HepG2 (cell line): ENCODE results near the gene PLCB1. TPM values are rescaled to one million over a fixed set of nuclear protein-coding genes. Genes with fewer than 3 reads are reported as not detected.

Experiments used
- ATAC-seq: fragments of 200-7000 bp; cut with Tn5 transposase; 3 replicates; pipeline ENCODE4 v1.9.1; 2020; ENCODE audit warnings: mild to moderate bottlenecking, moderate library complexity
- BruUV-seq: library from RNA; stranded (reverse); fragments of 400-500 nt; replicated peaks from 2 replicates; lab custom pipeline; 2021; lab: Mats Ljungman, UMichigan
- CTCF ChIA-PET: fragments of 300-600 bp; formaldehyde crosslinking; extraction: SDS; loops from one replicate; lab custom pipeline; 2021; ENCODE audit warnings: low total read pairs, inconsistent platforms, low intra/inter-chr PET ratio; lab: Yijun Ruan, JAX
- POLR2A ChIA-PET: fragments of 350-600 bp; sonication (Branson Sonifier 250); formaldehyde crosslinking; loops from one replicate; lab custom pipeline; 2020; ENCODE audit warnings: antibody characterized with exemption, inconsistent platforms; lab: Yijun Ruan, JAX
- DNase-seq: peaks from one replicate; pipeline ENCODE4 v3.0.0-alpha.2; 2015; ENCODE audit warnings: low spot score
- FAIRE-seq: peaks from 3 replicates; lab custom pipeline; 2011; peaks lifted over from hg19 to GRCh38; lab: Jason Lieb, UNC
- H2AFZ ChIP-seq: one replicate; pipeline ENCODE4 v1.6.1; 2011; ENCODE audit warnings: low read length, inconsistent platforms
- H3K27ac ChIP-seq: fragments of 300-600 bp; 3 replicates; pipeline ENCODE4 v1.8.0; 2011; ENCODE audit warnings: mixed run types, mild to moderate bottlenecking, mixed read lengths, low read length, inconsistent platforms; ENCODE audit not compliant: insufficient read depth; ENCODE audit errors: extremely low read length
- H3K27me3 ChIP-seq, 2 experiments: fragments of 200-600 bp in 1 of 2; 2 replicates in 1 of 2; 3 replicates in 1 of 2; pipeline versions ENCODE4 v1.6.0 to v1.8.0; 2011; ENCODE audit warnings: low read length in 2 of 2, mild to moderate bottlenecking in 2 of 2, moderate library complexity in 2 of 2, inconsistent platforms in 1 of 2; ENCODE audit not compliant: insufficient read depth in 2 of 2, control insufficient read depth in 1 of 2
- H3K36me3 ChIP-seq, 2 experiments: fragments of 200-600 bp in 1 of 2; replicated peaks in 1 of 2; 2 replicates in 1 of 2; 3 replicates in 1 of 2; pipeline versions ENCODE4 v1.5.1 to v1.8.0; 2011; ENCODE audit warnings: low read length in 2 of 2, inconsistent platforms in 1 of 2; ENCODE audit not compliant: insufficient read depth in 2 of 2, control insufficient read depth in 1 of 2
- H3K4me1 ChIP-seq: 2 replicates; pipeline ENCODE4 v1.5.1; 2012; ENCODE audit warnings: low read length, inconsistent platforms; ENCODE audit not compliant: insufficient read depth
- H3K4me2 ChIP-seq: 2 replicates; pipeline ENCODE4 v1.6.0; 2011; ENCODE audit warnings: low read depth, low read length, inconsistent platforms
- H3K4me3 ChIP-seq, 3 experiments: fragments of 200-600 bp in 1 of 3; sonication (generic), shearing (Covaris generic) in 1 of 3; replicated peaks in 1 of 3; 2 replicates each; pipeline ENCODE4 v1.5.1; 2011 to 2016; ENCODE audit warnings: low read length in 3 of 3, inconsistent platforms in 2 of 3, low read depth in 2 of 3, mild to moderate bottlenecking in 2 of 3, control low read depth in 1 of 3, mixed read lengths in 1 of 3; ENCODE audit not compliant: insufficient read depth in 1 of 3
- H3K79me2 ChIP-seq: one replicate; pipeline ENCODE4 v1.6.1; 2011; ENCODE audit warnings: low read length, inconsistent platforms; ENCODE audit not compliant: insufficient read depth
- H3K9ac ChIP-seq: 2 replicates; pipeline ENCODE4 v1.6.0; 2011; ENCODE audit warnings: mild to moderate bottlenecking, low read depth, low read length, inconsistent platforms; ENCODE audit not compliant: insufficient read depth
- H3K9me3 ChIP-seq: 2 replicates; pipeline ENCODE4 v1.5.1; 2012; ENCODE audit warnings: mild to moderate bottlenecking, low read length
- H4K20me1 ChIP-seq: 2 replicates; pipeline ENCODE4 v1.6.0; 2011; ENCODE audit warnings: inconsistent platforms, mild to moderate bottlenecking, low read length, moderate library complexity; ENCODE audit not compliant: insufficient read depth
- CTCF ChIP-seq: sonication (generic); formaldehyde crosslinking; IDR thresholded peaks from 2 replicates; pipeline ENCODE4 v1.5.0; 2020; ENCODE audit warnings: mild to moderate bottlenecking, missing genetic modification reagents, moderate library complexity
- GATAD1 ChIP-seq: IDR thresholded peaks from 2 replicates; pipeline ENCODE4 v1.6.1; 2016; ENCODE audit warnings: missing genetic modification reagents, missing compliant biosample characterization
- MAFK ChIP-seq, 2 experiments: IDR thresholded peaks in 1 of 2; conservative IDR thresholded peaks in 1 of 2; 2 replicates each; pipeline ENCODE4 v1.6.1; 2011; ENCODE audit warnings: improper control_type of control experiment in 2 of 2, low read length in 2 of 2
- NR0B2 ChIP-seq: sonication (generic); formaldehyde crosslinking; IDR thresholded peaks from 2 replicates; pipeline ENCODE4 v1.4.0; 2020; ENCODE audit warnings: mild to moderate bottlenecking, missing genetic modification reagents
- STAG1 ChIP-seq: sonication (generic); formaldehyde crosslinking; IDR thresholded peaks from 2 replicates; pipeline ENCODE4 v1.4.0; 2020; ENCODE audit warnings: missing genetic modification reagents
- ZNF564 ChIP-seq: sonication (generic); formaldehyde crosslinking; IDR thresholded peaks from 2 replicates; pipeline ENCODE4 v1.8.1; 2023; ENCODE audit warnings: mild to moderate bottlenecking, missing genetic modification reagents
- ZNF850 ChIP-seq: sonication (generic); formaldehyde crosslinking; conservative IDR thresholded peaks from 2 replicates; pipeline ENCODE4 v1.9.0; 2021; ENCODE audit warnings: mild to moderate bottlenecking, missing genetic modification reagents
- WGBS: methylation state at CpG from one replicate; pipeline ENCODE4 v1.1.6; 2017; ENCODE audit warnings: low lambda C conversion rate; 5-methylcytosine and 5-hydroxymethylcytosine counted together
- in situ Hi-C: cut with HindIII; loops from 2 replicates; pipeline ENCODE4 v1.10.0; 2017; ENCODE audit warnings: low pct_unique_long_range_greater_than_20kb; ENCODE audit not compliant: extremely low pct_ligation_motif_present
- intact Hi-C: fragments of 100-400 bp; cut with micrococcal nuclease; formaldehyde crosslinking; loops from one replicate; pipeline ENCODE4 v1.10.0; 2022; ENCODE audit not compliant: unreplicated experiment
- polyA plus RNA-seq, 8 experiments: library from polyadenylated mRNA; depleted of rRNA in 3 of 8; stranded (reverse) in 7 of 8; unstranded in 1 of 8; fragments of >200 nt; fragmentation: Illumina TruSeq in 4 of 8; extraction: Trizol in 4 of 8; gene quantifications; 2 replicates each; pipeline versions ENCODE4 v1.2.1 to v1.2.3, GENCODE V29; 2011 to 2016; ENCODE audit warnings: low read depth in 4 of 8, missing spikeins in 1 of 8, mixed read lengths in 1 of 8; ENCODE audit not compliant: insufficient read depth in 1 of 8
- total RNA-seq, 5 experiments: library from RNA; depleted of rRNA; stranded (reverse); fragments of >200 nt; fragmentation: Illumina TruSeq; extraction: Trizol; gene quantifications; 2 replicates each; pipeline ENCODE4 v1.2.3, GENCODE V29; 2016; ENCODE audit warnings: low read depth in 1 of 5

The PLCB1 gene
- total and polyA plus RNA-seq, 2 of the 13 experiments (the other 11 are each of a cell fraction or from before 2014, with no cell fraction given): 42.4 to 55.9 TPM

- 96% methylated on average over 6 of the region's 6 CpGs for WGBS
- Histone ChIP-seq H3K9ac (no peak overlapping the region), H3K79me2 (peaks cover 5% of the 10 kb centered on the region), H3K36me3 (no peaks in the 10 kb centered on the region), H3K4me1 (peaks cover 12% of the 10 kb centered on the region), H3K27me3 (no peaks in the 10 kb centered on the region), H3K9me3 (no peaks in the 10 kb centered on the region), H3K4me2 (no peak overlapping the region), H3K27ac (no peak overlapping the region), H2AFZ (no peak overlapping the region), H4K20me1 (0 out of 2 replicates have a peak, but pooled peaks cover 3% of the 10 kb centered on the region), H3K4me3 (no peak overlapping the region)
- POLR2A ChIA-PET: no interaction called here
- FAIRE-seq: no peak
- intact Hi-C loops: no loop called here
- in situ Hi-C loops: no loop called here
- no peak for ATAC-seq
- TF ChIP-seq NR0B2 (CRISPR knock-in tag) (no peak), GATAD1 (CRISPR knock-in tag) (no peak), ZNF564 (CRISPR knock-in tag) (peak; percentile 84; the same call in 1 of the 2 replicates), CTCF (no peak), ZNF850 (CRISPR knock-in tag) (no peak), MAFK (conservative IDR thresholded peaks at IDR 0.05 in 1 of 2, IDR thresholded peaks at IDR 0.05 in 1 of 2; ENCODE audit: low read length in 2 of 2) (0 out of 4 replicates have a peak, but pooled peaks of 1 of the 2 experiments have one; percentile 5), STAG1 (CRISPR knock-in tag) (peak; percentile 23; the same call in 1 of the 2 replicates)
- CTCF ChIA-PET: no interaction called here
- no peak for DNase-seq
- no TSS peak for BruUV-seq
Measured at GRCh38 chr20:8398263-8399051, 266.4 kb downstream of the PLCB1 start.
